H1 (cell line): ENCODE data around the gene FAM228A. TPM values are rescaled to one million over a fixed set of nuclear protein-coding genes. Genes with fewer than 3 reads are reported as not detected.

Experiments
- CTBP2 ChIP-seq: IDR thresholded peaks from 2 replicates; pipeline ENCODE4 v1.7.0; 2011; ENCODE audit warnings: borderline replicate concordance, mild to moderate bottlenecking, moderate library complexity, mixed read lengths, low read length; ENCODE audit not compliant: insufficient read depth, insufficient read length
- NRF1 ChIP-seq: IDR thresholded peaks from 2 replicates; pipeline ENCODE4 v1.6.1; 2011; ENCODE audit warnings: mild to moderate bottlenecking, low read depth, low read length, improper control_type of control experiment
- RBBP5 ChIP-seq: IDR thresholded peaks from 2 replicates; pipeline ENCODE4 v1.7.1; 2012; ENCODE audit warnings: low read depth, mild to moderate bottlenecking, inconsistent platforms, low read length, moderate library complexity, borderline replicate concordance
- polyA plus RNA-seq, 7 experiments: library from polyadenylated mRNA; depleted of rRNA in 3 of 7; stranded (reverse) in 5 of 7; unstranded in 2 of 7; fragments of >200 nt in 5 of 7; fragments of 200-250 nt in 2 of 7; gene quantifications; 1 replicate in 5 of 7; 2 replicates in 1 of 7; 4 replicates in 1 of 7; pipeline versions ENCODE4 v1.2.1 to v1.2.3, GENCODE V29; 2011 to 2013; ENCODE audit warnings: missing spikeins in 2 of 7, mixed read lengths in 2 of 7
- total RNA-seq: library from RNA; stranded (reverse); fragmentation: NEBNext Ultra II Directional; extraction: Animal tissue kit (Norgen Biotek cat#: 25700); gene quantifications from 2 replicates; pipeline ENCODE4 v1.2.1, GENCODE V29; 2021

FAM228A gene
- total and polyA plus RNA-seq, 2 of the 8 experiments (the other 6 are each of a cell fraction or from before 2014, with no cell fraction given) = not detected

- TF ChIP-seq CTBP2 (no peak), NRF1 (no peak), RBBP5 (no peak)
Observed at GRCh38 chr2:24206714-24207113, 31.9 kb downstream of the FAM228A start (continued).
